ENCODE data around the gene SLC29A3.

DNA sequence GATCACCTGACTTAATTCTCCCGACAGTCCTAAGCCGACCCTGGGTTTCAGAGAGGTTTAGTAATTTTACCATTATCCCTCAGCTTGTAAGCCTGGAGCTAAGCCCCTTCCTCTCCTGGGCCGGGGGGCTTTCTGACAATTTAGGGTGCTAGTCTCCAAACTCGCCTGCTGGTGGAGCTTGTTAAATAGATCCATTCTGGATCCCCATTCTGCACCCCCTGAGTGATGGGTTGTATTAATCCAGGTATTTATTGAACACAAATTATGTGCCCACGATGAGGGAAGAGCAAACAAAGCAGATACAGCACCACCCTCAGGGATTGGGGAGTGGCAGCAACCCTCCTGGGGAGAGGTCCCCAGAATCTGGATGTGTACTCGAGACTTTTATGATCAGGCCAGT is 1.3 kb upstream of the SLC29A3 start:
- TF ChIP-seq, protein P1, sequence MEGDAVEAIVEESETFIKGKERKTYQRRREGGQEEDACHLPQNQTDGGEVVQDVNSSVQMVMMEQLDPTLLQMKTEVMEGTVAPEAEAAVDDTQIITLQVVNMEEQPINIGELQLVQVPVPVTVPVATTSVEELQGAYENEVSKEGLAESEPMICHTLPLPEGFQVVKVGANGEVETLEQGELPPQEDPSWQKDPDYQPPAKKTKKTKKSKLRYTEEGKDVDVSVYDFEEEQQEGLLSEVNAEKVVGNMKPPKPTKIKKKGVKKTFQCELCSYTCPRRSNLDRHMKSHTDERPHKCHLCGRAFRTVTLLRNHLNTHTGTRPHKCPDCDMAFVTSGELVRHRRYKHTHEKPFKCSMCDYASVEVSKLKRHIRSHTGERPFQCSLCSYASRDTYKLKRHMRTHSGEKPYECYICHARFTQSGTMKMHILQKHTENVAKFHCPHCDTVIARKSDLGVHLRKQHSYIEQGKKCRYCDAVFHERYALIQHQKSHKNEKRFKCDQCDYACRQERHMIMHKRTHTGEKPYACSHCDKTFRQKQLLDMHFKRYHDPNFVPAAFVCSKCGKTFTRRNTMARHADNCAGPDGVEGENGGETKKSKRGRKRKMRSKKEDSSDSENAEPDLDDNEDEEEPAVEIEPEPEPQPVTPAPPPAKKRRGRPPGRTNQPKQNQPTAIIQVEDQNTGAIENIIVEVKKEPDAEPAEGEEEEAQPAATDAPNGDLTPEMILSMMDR (IDR thresholded peaks at IDR 0.05), result no peak
- TF ChIP-seq POLR2A (IDR thresholded peaks at IDR 0.05), result no peak
